Psoas muscle (tissue), 8 donors: Measurements from ENCODE around the gene POU2AF1. TPM values are rescaled to one million over a fixed set of nuclear protein-coding genes. Genes with fewer than 3 reads are reported as not detected.
A peak's percentile ranks its signal among the peaks of the same experiment; 100 is the strongest.

Experiments used
- ATAC-seq, 4 donors: fragments of 200-7000 bp; cut with Tn5 transposase; one replicate each; pipeline ENCODE4 v1.9.1; 2020; ENCODE audit warnings: moderate library complexity in 3 of 4, mild to moderate bottlenecking in 2 of 4
- DNase-seq, 2 donors: peaks; one replicate each; pipeline ENCODE4 v3.0.0-alpha.2; 2020
- H3K27ac ChIP-seq: fragments of 200-600 bp; one replicate; pipeline ENCODE4 v1.8.0; 2022
- H3K27me3 ChIP-seq, 3 donors: fragments of 200-600 bp in 1 of 3; one replicate each; pipeline versions ENCODE4 v1.6.1 to v1.8.0; 2013 to 2022; ENCODE audit warnings: low read length in 2 of 3, mild to moderate bottlenecking in 2 of 3, moderate library complexity in 1 of 3; ENCODE audit not compliant: insufficient read depth in 3 of 3
- H3K36me3 ChIP-seq, 2 donors: fragments of 200-600 bp in 1 of 2; one replicate each; pipeline versions ENCODE4 v1.6.1 to v1.8.0; 2013 to 2022; ENCODE audit warnings: low read depth in 1 of 2, mild to moderate bottlenecking in 1 of 2, moderate library complexity in 1 of 2; ENCODE audit not compliant: insufficient read depth in 1 of 2
- H3K4me1 ChIP-seq: fragments of 200-600 bp; one replicate; pipeline ENCODE4 v1.8.0; 2022
- H3K4me3 ChIP-seq: fragments of 200-600 bp; one replicate; pipeline ENCODE4 v1.8.0; 2022; ENCODE audit warnings: mild to moderate bottlenecking
- H3K9me3 ChIP-seq: fragments of 200-600 bp; one replicate; pipeline ENCODE4 v1.8.0; 2022
- WGBS, 3 donors: extraction: QIAGEN DNeasy Blood & Tissue Kit; methylation state at CpG; one replicate each; pipeline versions ENCODE4 v1.1.6 to v1.1.7; 2013; 5-methylcytosine and 5-hydroxymethylcytosine counted together
- intact Hi-C, 2 donors: fragments of 100-400 bp; cut with DNase I; formaldehyde crosslinking; loops; one replicate each; pipeline versions ENCODE4 v1.11.0 to v1.14.2; 2022
- polyA plus RNA-seq, 3 donors: library from polyadenylated mRNA; stranded (reverse); fragments of 200-250 nt; gene quantifications; one replicate each; pipeline ENCODE4 v1.2.3, GENCODE V29; 2013
- total RNA-seq, 4 donors: library from RNA; stranded (reverse); fragmentation: NEBNext Ultra II Directional in 2 of 4; extraction: Animal tissue kit (Norgen Biotek cat#: 25700) in 2 of 4; gene quantifications; one replicate each; pipeline versions ENCODE4 v1.2.1 to v1.2.4, GENCODE V29; 2021 to 2023
- TF ChIP-seq, protein P1 (sequence below): fragments of 200-600 bp; IDR thresholded peaks from one replicate; pipeline ENCODE4 v1.8.0; 2022; ENCODE audit warnings: antibody characterized with exemption
- donor health status: healthy with polysubstance abuse.
- donor health status: DM: no; HTN: no; CAD: no; lungs with moderate emphysema.
- donor health status: Bipolar disorder and iron deficiency.
- donor health status: healthy.
- donor health status: DM: yes; HTN: yes; CAD: no.
- donor health status: DM: no; HTN: no; CAD: no.
- donor health status: DM: no; HTN: no; CAD: no.
- donor health status: DM: yes; HTN: yes; CAD: no.

The POU2AF1 gene
- total and polyA plus RNA-seq, 7 donors = 0.01 to 0.25 (median 0.13) TPM; not detected in 3

DNA sequence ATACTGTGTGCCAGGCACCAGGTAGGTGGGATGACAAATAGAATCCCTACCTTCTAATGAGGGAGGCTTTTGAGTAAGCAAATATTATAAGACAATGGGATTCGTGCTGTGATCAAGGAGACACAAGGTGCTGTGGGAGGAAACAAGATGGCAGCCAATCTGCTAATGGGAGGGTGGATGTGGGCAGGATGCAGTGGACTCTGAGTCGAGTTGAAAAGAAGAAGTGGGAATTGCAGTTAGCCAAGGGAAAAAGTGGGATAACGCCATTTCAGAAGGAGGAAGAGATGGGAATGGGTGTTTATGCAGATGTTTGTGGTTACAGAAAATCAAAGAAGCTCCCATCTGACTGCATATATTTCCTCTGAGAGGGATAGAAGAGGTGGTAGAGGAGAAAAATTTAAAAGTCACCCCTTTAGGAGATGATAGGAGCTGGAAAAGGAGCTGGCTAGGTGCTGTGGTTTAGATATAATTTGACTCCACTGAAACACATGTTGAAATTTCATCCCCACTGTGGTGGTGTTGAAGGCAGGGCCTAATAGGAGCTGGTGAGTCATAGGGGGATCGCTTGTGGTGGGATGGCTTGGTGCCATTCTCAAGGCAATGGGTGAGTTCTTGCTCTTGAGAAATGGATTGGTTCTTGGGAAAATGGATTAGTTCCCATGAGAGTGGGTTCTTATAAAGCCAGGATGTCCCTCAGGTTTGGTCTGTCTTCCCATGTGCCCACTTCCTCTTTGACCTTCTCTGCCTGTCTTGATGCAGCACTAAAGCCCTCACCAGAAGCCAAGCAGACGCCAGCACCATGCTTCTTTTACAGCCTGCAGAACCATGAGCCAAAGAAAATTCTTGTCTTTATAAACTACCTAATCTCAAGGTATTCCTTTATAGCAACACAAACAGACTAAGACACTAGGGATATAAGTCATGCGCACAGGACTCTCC is 30.0 kb upstream of the POU2AF1 start:
- H3K36me3 ChIP-seq = no peaks in the 10 kb centered on the region
- peaks cover 10% of the 10 kb centered on the region for H3K4me1 ChIP-seq
- H3K4me3 ChIP-seq = no peak overlapping the region
- intact Hi-C loops = no loop called here
- TF ChIP-seq, protein P1, sequence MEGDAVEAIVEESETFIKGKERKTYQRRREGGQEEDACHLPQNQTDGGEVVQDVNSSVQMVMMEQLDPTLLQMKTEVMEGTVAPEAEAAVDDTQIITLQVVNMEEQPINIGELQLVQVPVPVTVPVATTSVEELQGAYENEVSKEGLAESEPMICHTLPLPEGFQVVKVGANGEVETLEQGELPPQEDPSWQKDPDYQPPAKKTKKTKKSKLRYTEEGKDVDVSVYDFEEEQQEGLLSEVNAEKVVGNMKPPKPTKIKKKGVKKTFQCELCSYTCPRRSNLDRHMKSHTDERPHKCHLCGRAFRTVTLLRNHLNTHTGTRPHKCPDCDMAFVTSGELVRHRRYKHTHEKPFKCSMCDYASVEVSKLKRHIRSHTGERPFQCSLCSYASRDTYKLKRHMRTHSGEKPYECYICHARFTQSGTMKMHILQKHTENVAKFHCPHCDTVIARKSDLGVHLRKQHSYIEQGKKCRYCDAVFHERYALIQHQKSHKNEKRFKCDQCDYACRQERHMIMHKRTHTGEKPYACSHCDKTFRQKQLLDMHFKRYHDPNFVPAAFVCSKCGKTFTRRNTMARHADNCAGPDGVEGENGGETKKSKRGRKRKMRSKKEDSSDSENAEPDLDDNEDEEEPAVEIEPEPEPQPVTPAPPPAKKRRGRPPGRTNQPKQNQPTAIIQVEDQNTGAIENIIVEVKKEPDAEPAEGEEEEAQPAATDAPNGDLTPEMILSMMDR = no peak
- no peak overlapping the region for H3K27ac ChIP-seq
- DNase-seq (no peak), ATAC-seq (peak; percentile 60 to 92 (median 70))
- 69 to 74% (median 69%) methylated on average over 6 of the region's 6 CpGs for WGBS, 3 donors
- peaks cover 0 to 2% (median 0%) of the 10 kb centered on the region in 3 donors for H3K27me3 ChIP-seq
- H3K9me3 ChIP-seq = no peaks in the 10 kb centered on the region

DNA sequence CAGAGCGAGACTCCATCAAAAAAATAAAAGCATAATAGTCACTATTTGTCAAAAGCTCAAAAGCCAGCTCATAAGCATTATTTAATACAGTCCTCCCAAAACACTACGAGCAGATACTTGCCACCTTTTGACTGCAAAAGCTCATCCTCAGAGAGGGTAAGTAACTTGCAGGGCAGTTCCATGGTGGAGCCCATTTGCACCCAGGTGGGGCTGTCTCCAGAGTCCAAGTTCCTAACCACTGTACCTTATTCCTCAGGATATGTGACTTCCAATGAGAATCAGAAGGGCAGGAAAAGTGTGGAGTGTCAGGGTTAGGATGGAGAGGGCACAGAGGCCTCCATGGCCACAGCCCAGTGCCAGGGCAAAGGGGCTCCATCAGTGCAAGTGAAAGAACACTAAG is 28.6 kb upstream of the POU2AF1 start:
- H3K4me3 ChIP-seq = no peak overlapping the region
- DNase-seq = no peak
- intact Hi-C loops = no loop called here
- WGBS, 3 donors = 97% methylated on average over 2 of the region's 2 CpGs
- H3K4me1 ChIP-seq = peaks cover 10% of the 10 kb centered on the region
- H3K9me3 ChIP-seq = no peaks in the 10 kb centered on the region
- no peak for ATAC-seq
- peaks cover 0 to 2% (median 0%) of the 10 kb centered on the region in 3 donors for H3K27me3 ChIP-seq
- no peak overlapping the region for H3K27ac ChIP-seq
- TF ChIP-seq, protein P1 = no peak
- no peaks in the 10 kb centered on the region for H3K36me3 ChIP-seq

DNA sequence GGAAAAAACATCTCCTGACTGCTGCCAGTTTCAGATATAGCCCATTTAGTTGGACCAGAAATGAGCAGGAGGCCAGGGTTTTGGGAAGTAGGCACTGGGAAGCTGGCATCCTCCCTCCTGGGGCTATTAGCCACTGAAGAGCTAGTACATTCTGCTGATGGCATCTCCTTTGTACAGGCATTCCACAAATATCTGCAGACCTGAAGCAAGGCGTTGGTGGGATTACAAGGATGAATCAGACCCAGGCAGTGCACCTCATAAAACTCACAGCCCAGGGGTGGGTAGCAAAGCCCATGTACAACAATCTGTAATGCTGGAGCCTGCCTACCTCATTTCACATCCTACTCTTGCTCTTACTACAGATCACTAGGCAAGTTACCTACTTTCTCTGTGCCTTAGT is 27.5 kb upstream of the POU2AF1 start:
- H3K4me1 ChIP-seq = peaks cover 10% of the 10 kb centered on the region
- H3K36me3 ChIP-seq = no peaks in the 10 kb centered on the region
- peaks cover 0 to 2% (median 0%) of the 10 kb centered on the region in 3 donors for H3K27me3 ChIP-seq
- WGBS, 3 donors = 57 to 64% (median 61%) methylated on average over 1 of the region's 1 CpG
- H3K9me3 ChIP-seq = no peaks in the 10 kb centered on the region
- TF ChIP-seq, protein P1 = no peak
- H3K27ac ChIP-seq = no peak overlapping the region
- intact Hi-C loops = no loop called here
- DNase-seq (no peak), ATAC-seq (no peak)
- no peak overlapping the region for H3K4me3 ChIP-seq

DNA sequence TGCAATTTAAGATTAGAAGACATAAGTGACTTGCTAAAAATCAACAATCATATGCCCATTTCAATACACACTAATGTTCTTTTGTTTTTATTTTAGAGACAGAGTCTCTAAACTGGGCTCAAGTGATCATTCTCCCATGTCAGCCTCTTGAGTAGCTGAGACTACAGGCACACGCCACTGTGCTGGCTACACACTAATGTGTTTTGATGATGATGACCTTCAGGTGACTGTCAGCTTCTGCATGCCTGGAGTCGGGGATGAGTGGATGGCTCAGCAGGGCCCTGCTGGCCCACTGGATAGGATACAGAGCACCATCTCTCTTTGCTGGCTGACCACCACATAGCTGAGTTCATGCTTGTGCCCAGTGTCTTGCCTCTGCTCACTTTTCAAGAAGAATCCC is 27.0 kb upstream of the POU2AF1 start:
- intact Hi-C loops = no loop called here
- Histone ChIP-seq H3K9me3 (no peaks in the 10 kb centered on the region), H3K4me1 (peaks cover 10% of the 10 kb centered on the region), H3K4me3 (no peak overlapping the region), H3K27ac (no peak overlapping the region), H3K27me3 (peaks cover 0 to 2% (median 0%) of the 10 kb centered on the region in 3 donors), H3K36me3 (no peaks in the 10 kb centered on the region)
- TF ChIP-seq, protein P1 = no peak
- DNase-seq = no peak
- 60 to 68% (median 64%) methylated on average over 2 of the region's 2 CpGs for WGBS, 3 donors
- no peak for ATAC-seq
